Epithelial cell of alveolus of lung (primary cell): ENCODE data around the gene PDSS2. TPM values are rescaled to one million over a fixed set of nuclear protein-coding genes. Genes with fewer than 3 reads are reported as not detected.

Source experiments
- total RNA-seq: library from RNA; depleted of rRNA; stranded (reverse); fragments of >200 nt; gene quantifications from 2 replicates; pipeline ENCODE4 v1.2.1, GENCODE V29; 2015

Gene PDSS2
- 8.8 and 19.2 TPM in 2 replicates for total RNA-seq

DNA sequence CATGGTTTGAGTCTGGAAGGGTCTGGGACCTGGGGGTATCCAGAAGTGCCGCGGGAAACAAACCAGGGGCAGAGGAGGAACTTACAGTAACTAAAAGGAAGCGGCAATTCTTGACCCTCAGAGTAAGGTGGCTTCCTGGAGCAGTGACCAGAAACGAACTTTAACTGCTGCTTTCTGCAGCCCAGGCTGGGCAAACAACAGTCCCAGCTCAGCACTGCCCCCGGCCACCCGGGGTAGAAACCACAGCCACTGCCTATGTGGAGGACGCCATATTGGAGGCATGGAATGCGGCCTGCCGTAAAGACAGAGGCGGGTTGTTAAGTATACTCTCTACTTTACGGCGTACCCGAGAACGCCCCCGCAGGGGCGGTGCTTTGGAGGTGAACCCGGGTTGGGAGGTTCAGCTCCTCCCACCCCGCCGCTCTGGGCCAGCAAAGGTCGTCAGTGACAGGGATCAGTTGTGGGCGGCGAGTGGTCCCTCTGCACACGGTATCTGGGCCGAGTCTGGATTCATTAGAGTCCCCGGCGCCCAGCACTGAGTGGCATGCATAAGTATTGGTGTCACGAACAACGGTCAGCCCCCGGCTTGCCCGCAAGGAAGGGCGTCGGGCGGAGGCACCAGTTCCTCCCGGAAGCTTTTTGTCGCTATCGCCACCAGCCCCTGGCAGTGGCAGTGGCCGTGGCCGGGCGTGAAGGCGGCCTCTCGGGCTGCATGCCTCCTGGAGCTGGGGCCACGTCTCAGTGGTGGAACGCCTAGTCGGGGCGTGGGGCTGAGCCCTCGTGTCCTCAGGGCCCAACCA lies at the start of gene PDSS2:
Gene PDSS2 (minus strand): TSS at position 282 of the 800 bp plus-strand sequence. CDS start 279 bp downstream, at position 3.

GRCh38 chr6:107489636-107490565 lies 30.5 kb upstream of the PDSS2 start, which contains the start of gene SOBP:
TSS of gene SOBP (plus strand) at chr6:107490117. CDS start at chr6:107490617, 500 bp downstream.

DNA sequence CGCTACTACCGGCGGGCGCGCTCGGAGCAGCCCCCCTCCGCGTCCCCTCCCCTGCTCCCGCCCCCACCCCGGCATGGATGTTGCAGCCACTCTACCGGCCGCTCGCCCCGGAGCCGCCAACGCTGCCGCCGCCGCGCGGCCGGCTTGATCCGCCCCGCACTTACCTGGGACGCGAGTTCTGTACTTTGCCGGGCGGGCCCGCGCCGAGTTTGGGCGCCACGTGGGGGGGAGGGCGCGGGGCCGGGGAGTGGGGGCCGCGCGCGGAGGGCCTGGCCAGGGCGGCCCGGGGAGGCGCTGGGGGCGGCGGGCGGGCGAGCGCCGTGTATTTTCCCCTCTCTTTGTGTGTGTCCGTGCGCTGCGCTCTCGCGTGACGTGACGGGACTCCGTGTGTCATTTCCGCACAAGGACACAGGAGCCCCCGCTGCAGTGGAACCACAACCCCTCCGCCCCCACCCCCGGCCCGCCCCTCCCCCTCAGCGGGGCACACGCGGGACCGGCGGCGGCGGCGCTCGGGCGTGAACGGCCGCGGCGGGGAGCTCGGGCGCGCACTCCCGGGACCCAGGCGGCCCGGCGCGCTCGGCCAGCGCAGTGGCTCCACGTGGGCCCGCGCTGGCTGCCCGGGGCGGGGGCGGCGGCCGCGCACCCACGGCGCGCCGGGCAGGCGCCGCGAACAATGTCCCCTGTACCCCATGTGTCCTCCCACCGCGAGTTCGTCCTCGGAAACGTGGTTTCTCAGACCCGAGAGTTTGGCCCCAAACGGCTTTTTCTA lies 344.3 kb downstream of the PDSS2 start, which contains the start of gene BEND3:
Gene BEND3 (minus strand): TSS at position 590 of the 769 bp plus-strand sequence. CDS start 16,230 bp downstream, outside the sequence.

Other genes starting within 250 kb of the PDSS2 start
- 1.0 and 4.2 TPM in 2 replicates for gene SOBP, start 30.6 kb upstream of the PDSS2 start, total RNA-seq